H1 (cell line): ENCODE results near the gene DYNLRB1.

Source experiments
- CHD2 ChIP-seq: IDR thresholded peaks from 2 replicates; pipeline ENCODE4 v1.6.1; 2012; ENCODE audit warnings: low read length, improper control_type of control experiment
- CTCF ChIP-seq, 3 experiments: IDR thresholded peaks; 1 replicate in 2 of 3; 2 replicates in 1 of 3; pipeline versions ENCODE4 v1.5.1 to v1.6.1; 2011; ENCODE audit warnings: low read length in 3 of 3, mild to moderate bottlenecking in 3 of 3, inconsistent platforms in 2 of 3, low read depth in 1 of 3, moderate library complexity in 1 of 3; ENCODE audit not compliant: insufficient read depth in 1 of 3; ENCODE audit errors: control extremely low read depth in 1 of 3
- E2F6 ChIP-seq: IDR thresholded peaks from 2 replicates; pipeline ENCODE4 v1.6.1; 2012; ENCODE audit warnings: inconsistent platforms
- HDAC6 ChIP-seq: IDR thresholded peaks from one replicate; pipeline ENCODE4 v1.7.1; 2012; ENCODE audit warnings: low read depth, mild to moderate bottlenecking, inconsistent platforms, low read length, moderate library complexity
- POLR2AphosphoS5 ChIP-seq: IDR thresholded peaks from 2 replicates; pipeline ENCODE4 v1.6.1; 2011; ENCODE audit warnings: low read depth, low read length
- RAD21 ChIP-seq, 2 experiments: IDR thresholded peaks in 1 of 2; conservative IDR thresholded peaks in 1 of 2; 2 replicates each; pipeline ENCODE4 v1.6.1; 2011; ENCODE audit warnings: low read depth in 2 of 2, low read length in 2 of 2, improper control_type of control experiment in 1 of 2, inconsistent platforms in 1 of 2, mild to moderate bottlenecking in 1 of 2, moderate library complexity in 1 of 2
- RBBP5 ChIP-seq: IDR thresholded peaks from 2 replicates; pipeline ENCODE4 v1.7.1; 2012; ENCODE audit warnings: low read depth, mild to moderate bottlenecking, inconsistent platforms, low read length, moderate library complexity, borderline replicate concordance
- RFX5 ChIP-seq: IDR thresholded peaks from 2 replicates; pipeline ENCODE4 v1.6.1; 2011; ENCODE audit warnings: low read depth, low read length, improper control_type of control experiment, borderline replicate concordance
- RNF2 ChIP-seq: fragments of 200-900, 300-1000 bp; sonication (generic); IDR thresholded peaks from 2 replicates; pipeline ENCODE4 v1.7.1; 2016; ENCODE audit warnings: borderline replicate concordance, low read depth, mild to moderate bottlenecking, antibody characterized with exemption, low read length; ENCODE audit not compliant: poor library complexity, severe bottlenecking; ENCODE audit errors: missing control alignments
- SP1 ChIP-seq: IDR thresholded peaks from 2 replicates; pipeline ENCODE4 v1.6.1; 2011; ENCODE audit warnings: low read depth, low read length
- SP2 ChIP-seq: IDR thresholded peaks from 2 replicates; pipeline ENCODE4 v1.6.1; 2012; ENCODE audit warnings: mild to moderate bottlenecking, low read length, inconsistent platforms
- SP4 ChIP-seq: IDR thresholded peaks from 2 replicates; pipeline ENCODE4 v1.6.1; 2012; ENCODE audit warnings: low read length, inconsistent platforms

DNA sequence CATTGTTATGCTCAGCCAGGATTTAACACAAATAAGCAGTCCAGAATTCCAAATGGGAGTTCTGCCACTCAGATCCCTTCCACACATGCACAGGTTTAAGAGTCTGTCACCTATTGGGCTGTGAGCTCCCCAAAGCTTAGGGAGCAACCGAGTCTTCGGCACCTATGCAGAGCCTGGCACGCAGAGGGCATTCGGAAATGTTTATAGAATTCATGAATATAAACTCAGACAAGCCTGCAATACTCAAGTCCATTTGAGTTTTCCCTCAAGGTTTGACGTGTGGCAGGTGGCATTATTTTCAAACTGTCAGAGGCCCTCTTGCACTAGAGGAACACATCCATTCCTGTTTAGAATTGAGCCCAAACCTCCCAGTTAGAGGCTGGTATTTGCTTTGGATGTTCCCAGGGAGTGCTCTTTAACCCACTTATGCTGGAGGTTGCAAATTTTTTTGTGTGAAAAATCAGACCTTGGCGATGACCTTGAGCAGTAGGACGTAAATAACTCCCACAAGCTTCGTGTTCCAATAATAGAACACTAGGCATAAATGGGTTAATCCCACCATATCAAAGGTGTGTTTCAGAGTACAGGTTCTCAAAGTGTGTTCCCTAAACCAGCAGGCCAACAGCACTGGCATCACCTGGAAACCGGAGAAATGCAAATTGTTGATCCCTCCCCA lies 70.4 kb downstream of the DYNLRB1 start:
- TF ChIP-seq CTCF (IDR thresholded peaks at IDR 0.05; ENCODE audit: control extremely low read depth in 1 of 3, insufficient read depth in 1 of 3, low read depth in 1 of 3, low read length in 3 of 3) = no peak
- no peak for TF ChIP-seq E2F6
- TF ChIP-seq SP1 = no peak
- no peak for TF ChIP-seq SP4
- TF ChIP-seq RAD21 (IDR thresholded peaks at IDR 0.05 in 1 of 2, conservative IDR thresholded peaks at IDR 0.05 in 1 of 2; ENCODE audit: low read depth in 2 of 2, low read length in 2 of 2) = no peak
- no peak for TF ChIP-seq CHD2
- no peak for TF ChIP-seq RNF2
- TF ChIP-seq HDAC6 = no peak
- no peak for TF ChIP-seq POLR2AphosphoS5
- no peak for TF ChIP-seq RFX5
- TF ChIP-seq RBBP5 = no peak
- TF ChIP-seq SP2 = no peak
